ENCODE results near the gene ADCY7.

ADCY7 gene

DNA sequence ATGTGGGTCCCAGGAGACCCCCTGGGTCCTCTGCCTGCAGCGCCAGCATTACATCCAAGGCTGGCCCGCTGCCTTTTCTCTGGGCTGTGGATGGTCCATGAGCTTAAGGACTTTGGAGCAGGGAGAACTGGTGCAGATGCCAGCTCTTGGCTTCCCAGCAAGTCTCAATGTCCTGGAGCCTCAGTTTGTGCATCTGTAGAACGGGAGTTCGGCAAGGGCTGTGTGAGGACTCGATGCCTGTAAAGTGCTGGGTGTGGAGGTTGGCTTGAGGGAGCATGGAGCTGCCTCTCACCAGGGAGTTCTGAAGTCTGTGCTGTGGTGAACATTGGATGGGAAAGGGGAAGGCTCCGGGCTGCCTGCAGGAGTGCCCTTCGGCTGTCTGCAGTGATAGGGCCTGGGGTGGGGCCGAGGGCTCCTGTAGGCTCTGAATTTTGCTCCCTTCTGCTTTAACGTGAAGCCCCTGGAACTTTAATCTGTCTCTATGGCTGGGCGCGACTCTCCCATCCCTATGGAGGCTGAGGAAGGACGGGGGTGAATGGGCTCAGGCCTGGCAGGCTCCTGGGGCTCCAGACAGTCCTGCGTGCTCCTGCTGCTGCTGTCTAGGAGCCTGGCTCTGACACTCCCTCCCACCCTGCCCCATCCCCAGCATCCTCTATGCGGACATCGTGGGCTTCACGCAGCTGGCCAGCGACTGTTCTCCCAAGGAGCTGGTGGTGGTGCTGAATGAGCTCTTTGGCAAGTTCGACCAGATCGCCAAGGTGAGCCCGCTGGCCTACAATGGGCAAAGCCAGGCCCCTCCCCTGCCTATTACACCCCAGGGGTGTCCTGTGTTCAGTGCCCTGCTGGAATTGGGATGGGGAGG lies 27.9 kb downstream of the ADCY7 start:
- DNase-seq (ENCODE audit: extremely low spot score) = no peak
- ChIA-PET CTCF (no interaction called here), POLR2A (no interaction called here)
- TF ChIP-seq ARNT (IDR thresholded peaks at IDR 0.05) (no peak), FOXK2 (IDR thresholded peaks at IDR 0.05) (no peak), L3MBTL2 (conservative IDR thresholded peaks at IDR 0.05) (no peak), BHLHE40 (IDR thresholded peaks at IDR 0.05; ENCODE audit: borderline replicate concordance) (no peak), SP1 (IDR thresholded peaks at IDR 0.05) (no peak), ZNF384 (IDR thresholded peaks at IDR 0.05) (no peak), ELF4 (IDR thresholded peaks at IDR 0.05) (no peak), SUZ12 (IDR thresholded peaks at IDR 0.05) (no peak), CTBP1 (IDR thresholded peaks at IDR 0.05; ENCODE audit: borderline replicate concordance) (no peak), NFRKB (IDR thresholded peaks at IDR 0.05) (no peak), LEF1 (IDR thresholded peaks at IDR 0.05; ENCODE audit: borderline replicate concordance) (no peak), HDGF (IDR thresholded peaks at IDR 0.05; ENCODE audit: borderline replicate concordance) (no peak), TARDBP (IDR thresholded peaks at IDR 0.05) (no peak), FOXA1 (IDR thresholded peaks at IDR 0.05) (no peak), FOXM1 (IDR thresholded peaks at IDR 0.05; ENCODE audit: borderline replicate concordance) (no peak)
- TF ChIP-seq, protein P1, sequence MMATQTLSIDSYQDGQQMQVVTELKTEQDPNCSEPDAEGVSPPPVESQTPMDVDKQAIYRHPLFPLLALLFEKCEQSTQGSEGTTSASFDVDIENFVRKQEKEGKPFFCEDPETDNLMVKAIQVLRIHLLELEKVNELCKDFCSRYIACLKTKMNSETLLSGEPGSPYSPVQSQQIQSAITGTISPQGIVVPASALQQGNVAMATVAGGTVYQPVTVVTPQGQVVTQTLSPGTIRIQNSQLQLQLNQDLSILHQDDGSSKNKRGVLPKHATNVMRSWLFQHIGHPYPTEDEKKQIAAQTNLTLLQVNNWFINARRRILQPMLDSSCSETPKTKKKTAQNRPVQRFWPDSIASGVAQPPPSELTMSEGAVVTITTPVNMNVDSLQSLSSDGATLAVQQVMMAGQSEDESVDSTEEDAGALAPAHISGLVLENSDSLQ (IDR thresholded peaks at IDR 0.05) = no peak

- CTCF ChIA-PET = no interaction called here
- no peak for DNase-seq (ENCODE audit: extremely low spot score)
- POLR2A ChIA-PET = no interaction called here
- TF ChIP-seq FOXK2 (IDR thresholded peaks at IDR 0.05) (no peak), L3MBTL2 (conservative IDR thresholded peaks at IDR 0.05) (no peak), FOXA1 (IDR thresholded peaks at IDR 0.05) (no peak), FOXM1 (IDR thresholded peaks at IDR 0.05; ENCODE audit: borderline replicate concordance) (no peak), SUZ12 (IDR thresholded peaks at IDR 0.05) (no peak), SP1 (IDR thresholded peaks at IDR 0.05) (no peak), ARNT (IDR thresholded peaks at IDR 0.05) (no peak), ZNF384 (IDR thresholded peaks at IDR 0.05) (no peak)
These were observed 28.6 kb downstream of the ADCY7 start for GRCh38 chr16:50294955-50295354.

GRCh38 chr16:50295541-50296132 lies 29.3 kb downstream of the ADCY7 start:
- CTCF ChIA-PET = no interaction called here

GRCh38 chr16:50296807-50297206 lies 30.5 kb downstream of the ADCY7 start:
- DNase-seq (ENCODE audit: extremely low spot score) = no peak
- TF ChIP-seq NFRKB (IDR thresholded peaks at IDR 0.05) (no peak), ARNT (IDR thresholded peaks at IDR 0.05) (no peak), CTBP1 (IDR thresholded peaks at IDR 0.05; ENCODE audit: borderline replicate concordance) (no peak), HDGF (IDR thresholded peaks at IDR 0.05; ENCODE audit: borderline replicate concordance) (no peak), BHLHE40 (IDR thresholded peaks at IDR 0.05; ENCODE audit: borderline replicate concordance) (no peak), FOXA1 (IDR thresholded peaks at IDR 0.05) (no peak), TARDBP (IDR thresholded peaks at IDR 0.05) (no peak), L3MBTL2 (conservative IDR thresholded peaks at IDR 0.05) (no peak)
- TF ChIP-seq, protein P1 (IDR thresholded peaks at IDR 0.05) = no peak
- POLR2A ChIA-PET = no interaction called here
- CTCF ChIA-PET = interaction anchor here (1.1 kb wide), 1 partner anchor 272 kb away, joined by 3 read pairs; the partner anchor contains the start of gene CNEP1R1

More at GRCh38 chr16:50295541-50296132, 29.3 kb downstream of the ADCY7 start:
- POLR2A ChIA-PET = no interaction called here
- no peak for DNase-seq (ENCODE audit: extremely low spot score)
- no peak for TF ChIP-seq SP1 (IDR thresholded peaks at IDR 0.05)
- TF ChIP-seq L3MBTL2 (conservative IDR thresholded peaks at IDR 0.05) = no peak
- TF ChIP-seq ARNT (IDR thresholded peaks at IDR 0.05) = no peak
- TF ChIP-seq, protein P1 (IDR thresholded peaks at IDR 0.05) = no peak
- no peak for TF ChIP-seq FOXM1 (IDR thresholded peaks at IDR 0.05; ENCODE audit: borderline replicate concordance)
- no peak for TF ChIP-seq FOXK2 (IDR thresholded peaks at IDR 0.05)
- no peak for TF ChIP-seq HDGF (IDR thresholded peaks at IDR 0.05; ENCODE audit: borderline replicate concordance)
- TF ChIP-seq CTBP1 (IDR thresholded peaks at IDR 0.05; ENCODE audit: borderline replicate concordance) = no peak
- no peak for TF ChIP-seq FOXA1 (IDR thresholded peaks at IDR 0.05)
- TF ChIP-seq TARDBP (IDR thresholded peaks at IDR 0.05) = no peak
- no peak for TF ChIP-seq ZNF384 (IDR thresholded peaks at IDR 0.05)
- TF ChIP-seq NFRKB (IDR thresholded peaks at IDR 0.05) = no peak

GRCh38 chr16:50297301-50298074 lies 31.1 kb downstream of the ADCY7 start:
- DNase-seq (ENCODE audit: extremely low spot score) = no peak
- ChIA-PET POLR2A (no interaction called here), CTCF (interaction anchor here (1.1 kb wide), 1 partner anchor 272 kb away, joined by 3 read pairs; the partner anchor contains the start of gene CNEP1R1)
- no peak for TF ChIP-seq FOXK2 (IDR thresholded peaks at IDR 0.05)
- TF ChIP-seq SUZ12 (IDR thresholded peaks at IDR 0.05) = no peak
- no peak for TF ChIP-seq BHLHE40 (IDR thresholded peaks at IDR 0.05; ENCODE audit: borderline replicate concordance)
- no peak for TF ChIP-seq SP1 (IDR thresholded peaks at IDR 0.05)
- TF ChIP-seq ARNT (IDR thresholded peaks at IDR 0.05) = no peak
- no peak for TF ChIP-seq ELF4 (IDR thresholded peaks at IDR 0.05)
- no peak for TF ChIP-seq FOXM1 (IDR thresholded peaks at IDR 0.05; ENCODE audit: borderline replicate concordance)
- TF ChIP-seq, protein P1 (IDR thresholded peaks at IDR 0.05) = no peak
- TF ChIP-seq LEF1 (IDR thresholded peaks at IDR 0.05; ENCODE audit: borderline replicate concordance) = no peak
- no peak for TF ChIP-seq NFRKB (IDR thresholded peaks at IDR 0.05)
- no peak for TF ChIP-seq HDGF (IDR thresholded peaks at IDR 0.05; ENCODE audit: borderline replicate concordance)
- no peak for TF ChIP-seq FOXA1 (IDR thresholded peaks at IDR 0.05)
- no peak for TF ChIP-seq CTBP1 (IDR thresholded peaks at IDR 0.05; ENCODE audit: borderline replicate concordance)
- no peak for TF ChIP-seq ZNF384 (IDR thresholded peaks at IDR 0.05)
- TF ChIP-seq TARDBP (IDR thresholded peaks at IDR 0.05) = no peak
- no peak for TF ChIP-seq L3MBTL2 (conservative IDR thresholded peaks at IDR 0.05)
